Colonic mucosa (tissue), 4 donors: ENCODE measurements around the gene SIRT7. TPM values are rescaled to one million over a fixed set of nuclear protein-coding genes. Genes with fewer than 3 reads are reported as not detected.

Experiments
- DNase-seq: peaks from one replicate; pipeline ENCODE4 v3.0.0-alpha.2; 2020
- H3K27ac ChIP-seq: fragments of 200-600 bp; one replicate; pipeline ENCODE4 v1.8.0; 2021
- H3K27me3 ChIP-seq: fragments of 200-600 bp; one replicate; pipeline ENCODE4 v1.8.0; 2021
- H3K36me3 ChIP-seq: fragments of 200-600 bp; one replicate; pipeline ENCODE4 v1.8.0; 2021
- H3K4me1 ChIP-seq: fragments of 200-600 bp; one replicate; pipeline ENCODE4 v1.8.0; 2021; ENCODE audit warnings: mild to moderate bottlenecking
- H3K4me3 ChIP-seq: fragments of 200-600 bp; one replicate; pipeline ENCODE4 v1.8.0; 2021
- H3K9ac ChIP-seq, 2 donors: one replicate each; pipeline ENCODE4 v1.7.0; 2013; ENCODE audit warnings: control low read depth in 2 of 2, low read depth in 2 of 2, low read length in 2 of 2
- H3K9me3 ChIP-seq: fragments of 200-600 bp; one replicate; pipeline ENCODE4 v1.8.0; 2021
- CTCF ChIP-seq: fragments of 200-600 bp; IDR thresholded peaks from one replicate; pipeline ENCODE4 v1.8.0; 2022; ENCODE audit warnings: antibody characterized with exemption, mild to moderate bottlenecking
- intact Hi-C: fragments of 100-400 bp; cut with DNase I; formaldehyde crosslinking; loops from one replicate; pipeline ENCODE4 v1.14.1; 2022
- total RNA-seq, 2 donors: library from RNA; stranded (reverse); fragmentation: NEBNext Ultra II Directional in 1 of 2; extraction: Animal tissue kit (Norgen Biotek cat#: 25700) in 1 of 2; gene quantifications; one replicate each; pipeline ENCODE4 v1.2.1, GENCODE V29; 2021
- donor health status: healthy.
- donor health status: DM: no; HTN: no; CAD: no.
- donor health status: DM: no; HTN: no; CAD: no.

Gene SIRT7
- total RNA-seq, 2 donors from 2014 or later, result 43.3 to 81.9 TPM

DNA sequence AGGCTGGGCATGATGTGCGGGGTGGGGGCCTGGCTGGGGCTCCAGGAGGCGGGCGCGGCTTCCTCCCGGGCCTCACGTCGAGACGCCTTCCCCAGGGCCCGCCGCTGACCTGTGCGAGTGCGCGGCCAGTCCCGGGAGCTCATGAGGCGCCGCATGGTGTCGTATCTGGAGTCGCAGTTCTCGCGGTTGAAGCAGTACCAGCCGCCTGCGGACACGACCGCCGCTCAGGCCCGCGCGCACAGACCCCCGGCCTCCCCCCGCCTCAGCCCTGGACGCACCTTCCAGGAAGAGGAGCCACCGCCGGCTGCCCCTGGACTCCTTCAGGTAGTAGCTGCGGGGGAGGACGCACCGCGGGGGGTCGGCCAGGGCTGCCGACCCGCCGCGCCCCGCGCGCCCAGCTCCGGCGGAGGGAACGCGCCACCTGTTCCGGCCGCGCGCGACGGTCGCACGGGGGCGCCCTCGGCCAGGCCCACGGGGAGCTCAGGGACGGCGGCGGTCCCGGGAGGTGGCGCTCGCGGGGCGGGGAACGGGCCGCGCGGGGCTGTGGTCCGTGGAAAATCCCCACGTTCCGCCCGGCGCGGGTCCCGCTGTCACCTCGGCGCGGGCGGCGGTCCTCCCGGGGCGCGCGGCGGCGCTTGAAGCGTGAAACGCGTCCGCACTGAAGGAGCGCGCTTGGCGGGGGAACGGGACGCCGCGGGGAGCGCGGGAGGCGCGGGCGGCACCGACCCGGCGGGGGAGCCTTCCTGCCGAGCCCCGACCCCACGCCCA is 41.6 kb upstream of the SIRT7 start:
- Histone ChIP-seq H3K4me1 (peaks cover 8% of the 10 kb centered on the region), H3K9me3 (no peaks in the 10 kb centered on the region), H3K9ac (peak overlapping the region in 1 of 2 donors; percentile 35), H3K27me3 (peaks cover 52% of the 10 kb centered on the region), H3K27ac (no peak overlapping the region), H3K36me3 (no peaks in the 10 kb centered on the region), H3K4me3 (peak overlapping the region; percentile 48)
- intact Hi-C loops, result loop anchor here (1.0 to 5.0 kb wide), 2 partner anchors 61 to 198 kb away; no protein-coding TSS in a partner anchor
- TF ChIP-seq CTCF, result peak; percentile 54
- DNase-seq, result peak; percentile 74

DNA sequence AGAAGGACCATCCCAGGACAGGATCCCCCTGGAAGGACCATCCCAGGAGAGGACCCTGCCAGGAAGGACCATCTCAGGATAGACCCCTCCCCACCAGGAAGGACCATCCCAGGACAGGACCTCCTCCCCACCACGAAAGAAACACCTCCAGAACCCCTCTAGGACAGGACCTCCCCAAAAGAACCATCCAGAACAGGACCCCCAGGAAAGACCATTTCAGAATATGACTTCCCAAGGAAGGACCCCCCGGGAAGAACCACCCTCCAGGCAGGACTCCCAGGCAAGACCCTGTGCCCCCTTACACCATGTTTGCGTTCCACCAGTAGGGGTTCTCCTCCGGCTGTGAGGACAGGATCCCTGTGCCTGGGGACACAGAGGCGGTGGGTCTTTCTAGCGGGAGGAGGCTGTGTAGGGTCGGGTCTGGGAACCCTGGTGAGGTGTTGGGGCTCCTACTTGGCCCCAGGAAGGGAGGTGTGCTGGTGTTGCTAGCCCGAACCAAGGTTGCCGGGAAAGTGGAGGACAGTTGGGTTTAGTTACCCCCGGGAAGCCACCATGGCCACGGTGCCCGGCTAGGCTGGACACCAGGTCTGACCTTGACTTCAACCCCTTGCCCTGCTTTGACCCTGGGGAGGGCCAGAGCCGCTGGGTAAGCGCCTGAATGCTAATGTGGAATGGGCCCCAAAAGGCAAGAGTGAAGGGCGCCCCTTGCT is 40.8 kb upstream of the SIRT7 start:
- Histone ChIP-seq H3K9me3 (no peaks in the 10 kb centered on the region), H3K27me3 (peaks cover 45% of the 10 kb centered on the region), H3K27ac (no peak overlapping the region), H3K36me3 (no peaks in the 10 kb centered on the region), H3K4me1 (peaks cover 8% of the 10 kb centered on the region), H3K9ac (no peak overlapping the region), H3K4me3 (no peak overlapping the region)
- intact Hi-C loops, result loop anchor here (1.0 to 5.0 kb wide), 2 partner anchors 62 to 199 kb away; no protein-coding TSS in a partner anchor
- no peak for TF ChIP-seq CTCF
- no peak for DNase-seq

DNA sequence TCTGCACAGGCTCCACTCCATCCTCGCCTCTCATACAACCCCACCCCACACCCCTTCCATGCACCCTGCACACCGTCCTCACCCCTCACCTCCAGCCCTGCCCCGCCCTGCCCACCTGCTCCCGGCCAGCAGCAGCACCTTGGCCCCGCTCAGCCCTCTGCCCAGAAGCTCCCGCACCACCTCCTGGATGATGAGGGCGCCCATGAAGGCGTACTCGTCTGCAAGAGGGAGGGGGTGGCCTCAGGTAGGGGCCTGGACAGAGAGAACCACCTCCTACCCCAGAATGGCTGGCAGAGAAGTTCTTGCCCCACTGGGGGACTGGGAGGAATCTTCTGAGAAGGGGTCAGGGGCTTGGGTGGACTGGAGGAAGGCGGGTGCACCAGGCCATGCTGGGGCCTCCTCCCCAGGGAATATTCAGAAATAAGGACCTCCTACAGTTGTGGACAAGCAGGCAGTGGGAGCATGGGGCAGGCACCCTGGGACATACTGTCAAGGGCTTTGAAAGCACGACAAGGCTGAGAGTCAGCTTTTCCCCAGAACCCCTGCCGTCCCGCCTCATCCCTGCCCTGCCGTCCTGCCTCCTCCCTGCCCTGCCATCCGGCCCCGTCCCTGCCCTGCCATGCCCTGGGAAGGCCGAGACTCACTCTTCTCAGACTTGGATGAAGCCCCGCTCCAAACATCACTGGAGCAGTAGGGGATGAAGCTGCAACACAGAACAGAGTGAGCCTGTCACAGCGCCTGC is 39.9 kb upstream of the SIRT7 start:
- Histone ChIP-seq H3K27me3 (peaks cover 38% of the 10 kb centered on the region), H3K4me1 (peaks cover 8% of the 10 kb centered on the region), H3K4me3 (no peak overlapping the region), H3K9ac (no peak overlapping the region), H3K9me3 (no peaks in the 10 kb centered on the region), H3K36me3 (no peaks in the 10 kb centered on the region), H3K27ac (no peak overlapping the region)
- TF ChIP-seq CTCF, result no peak
- intact Hi-C loops, result loop anchor here (5.0 kb wide), 1 partner anchor 199 kb away; no protein-coding TSS in a partner anchor
- no peak for DNase-seq

- no peaks in the 10 kb centered on the region for H3K9me3 ChIP-seq
- H3K4me1 ChIP-seq, result peaks cover 8% of the 10 kb centered on the region
- no peak for DNase-seq
- H3K27me3 ChIP-seq, result peaks cover 28% of the 10 kb centered on the region
- H3K36me3 ChIP-seq, result no peaks in the 10 kb centered on the region
- H3K9ac ChIP-seq, result no peak overlapping the region
- TF ChIP-seq CTCF, result no peak
- no peak overlapping the region for H3K27ac ChIP-seq
- no peak overlapping the region for H3K4me3 ChIP-seq
- intact Hi-C loops, result loop anchor here (5.0 kb wide), 1 partner anchor 200 kb away; no protein-coding TSS in a partner anchor
These were observed 38.9 kb upstream of the SIRT7 start for GRCh38 chr17:81956607-81957589.
